Measurements from ENCODE around the gene EPHA2.
A peak's percentile ranks its signal among the peaks of the same experiment; 100 is the strongest.

EPHA2 gene

DNA sequence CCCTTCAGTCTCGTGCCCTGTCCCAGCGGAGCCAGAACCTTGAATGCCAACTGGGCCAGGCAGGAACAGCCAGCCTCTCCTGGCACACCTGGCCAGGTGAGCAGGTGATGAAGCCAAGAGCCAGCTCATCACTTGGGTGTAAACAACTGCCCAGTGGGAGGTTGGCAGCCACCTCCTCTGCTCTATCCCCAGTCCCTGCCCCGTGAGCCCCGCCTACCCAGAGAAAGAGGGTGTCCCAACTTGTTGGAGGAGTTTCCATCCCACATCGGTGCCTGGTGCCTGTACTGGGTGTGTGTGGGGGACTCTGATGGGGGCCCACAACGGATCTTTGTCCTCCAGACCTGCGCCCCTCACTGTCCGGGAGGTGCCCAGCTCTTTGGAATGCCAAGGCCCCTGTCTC is 64.6 kb downstream of the EPHA2 start:
- Mint-ChIP-seq H3K9me3 (no peaks in the 10 kb centered on the region), H3K27ac (no peak overlapping the region), H3K4me1 (peaks cover 8 to 21% of the 10 kb centered on the region in 2 donors), H3K36me3 (no peaks in the 10 kb centered on the region), H3K27me3 (peaks cover 40 to 46% of the 10 kb centered on the region in 2 donors), H3K4me3 (no peak overlapping the region)
- DNase-seq (no peak), ATAC-seq (replicated peaks) (no peak)

- ATAC-seq (replicated peaks) (peak; percentile 58 to 67), DNase-seq (no peak)
- no peaks in the 10 kb centered on the region for H3K9me3 Mint-ChIP-seq
- H3K27ac Mint-ChIP-seq = no peak overlapping the region
- peaks cover 8 to 21% of the 10 kb centered on the region in 2 donors for H3K4me1 Mint-ChIP-seq
- H3K27me3 Mint-ChIP-seq = peaks cover 33 to 36% of the 10 kb centered on the region in 2 donors
- no peak overlapping the region for H3K4me3 Mint-ChIP-seq
- H3K36me3 Mint-ChIP-seq = no peaks in the 10 kb centered on the region
Observed at GRCh38 chr1:16090076-16090826, 65.6 kb downstream of the EPHA2 start.

DNA sequence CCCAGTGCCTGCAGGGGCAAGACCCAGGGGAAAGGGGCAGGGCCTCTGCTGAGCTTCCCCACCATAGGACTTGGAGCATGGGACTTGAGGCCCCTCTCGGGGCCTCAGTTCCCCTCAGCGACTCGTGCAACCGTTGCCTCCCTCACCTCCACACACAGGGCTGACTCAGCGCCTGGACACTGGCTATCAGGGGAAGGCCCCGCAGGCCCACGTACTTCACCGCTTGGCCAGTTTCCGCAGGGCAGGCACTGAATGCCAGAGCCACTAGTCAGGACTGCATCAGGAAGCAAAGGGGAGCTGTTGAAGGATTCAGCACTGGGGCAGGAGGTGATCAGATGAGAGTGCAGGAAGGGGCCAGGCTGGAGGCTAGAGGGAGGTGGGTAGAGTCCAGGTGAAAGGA is 66.9 kb downstream of the EPHA2 start:
- no peak overlapping the region for H3K4me3 Mint-ChIP-seq
- ATAC-seq (replicated peaks) (no peak), DNase-seq (no peak)
- H3K27me3 Mint-ChIP-seq = peaks cover 26 to 29% of the 10 kb centered on the region in 2 donors
- H3K27ac Mint-ChIP-seq = no peak overlapping the region
- peaks cover 8 to 21% of the 10 kb centered on the region in 2 donors for H3K4me1 Mint-ChIP-seq
- no peaks in the 10 kb centered on the region for H3K9me3 Mint-ChIP-seq
- no peaks in the 10 kb centered on the region for H3K36me3 Mint-ChIP-seq

DNA sequence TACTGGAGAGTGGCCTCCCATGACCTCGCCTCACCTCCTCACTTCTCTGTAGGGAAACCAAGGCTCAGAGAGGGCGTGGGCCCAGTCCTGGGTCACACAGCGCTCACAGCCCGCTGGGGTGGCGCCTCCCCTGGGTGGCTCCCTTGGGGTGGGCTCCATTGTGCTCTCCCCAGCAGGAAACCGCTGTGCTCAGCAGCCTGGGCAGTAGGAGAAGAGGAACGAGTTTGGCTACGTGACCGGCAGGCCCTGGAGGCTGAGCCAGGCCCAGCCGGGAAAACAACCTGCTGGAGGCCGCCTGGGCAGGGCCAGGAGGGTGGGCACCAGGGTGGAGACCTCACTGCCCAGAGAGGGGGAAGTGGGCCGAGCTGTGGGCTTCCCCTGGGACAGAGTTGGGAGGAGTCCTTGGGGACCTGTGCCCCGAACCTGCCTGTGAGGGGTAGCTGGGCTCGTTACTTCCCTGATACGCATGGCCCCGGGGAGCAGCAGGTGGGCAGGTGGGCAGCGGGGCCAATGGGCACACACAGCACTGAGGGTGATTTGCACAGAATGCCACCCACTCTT is 67.4 kb downstream of the EPHA2 start:
- Mint-ChIP-seq H3K4me1 (peaks cover 8 to 21% of the 10 kb centered on the region in 2 donors), H3K36me3 (no peaks in the 10 kb centered on the region), H3K9me3 (no peaks in the 10 kb centered on the region), H3K27me3 (peaks cover 26 to 29% of the 10 kb centered on the region in 2 donors), H3K4me3 (no peak overlapping the region), H3K27ac (peak overlapping the region; percentile 59)
- no peak for DNase-seq
- ATAC-seq (replicated peaks) = no peak

DNA sequence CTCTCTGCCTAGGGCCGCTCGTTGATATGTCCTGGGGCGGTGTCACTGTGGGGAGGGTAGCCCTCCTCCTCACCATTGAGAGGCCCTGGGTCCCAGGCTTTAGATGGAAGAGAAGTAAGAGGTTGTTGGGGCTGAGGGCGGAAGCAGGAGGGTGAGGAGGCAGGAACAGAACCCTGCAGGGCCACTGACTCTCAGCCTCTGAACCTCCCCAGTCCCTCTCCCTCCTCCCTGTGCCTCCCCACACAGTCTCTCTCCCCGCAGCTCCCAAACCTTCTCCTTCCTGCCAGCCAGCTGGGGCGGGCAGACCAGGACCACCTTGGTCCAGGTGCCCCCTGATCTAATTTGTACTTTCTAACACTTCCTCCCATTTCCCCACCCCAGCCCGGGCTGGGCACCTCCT is 68.1 kb downstream of the EPHA2 start:
- DNase-seq = no peak
- Mint-ChIP-seq H3K36me3 (no peaks in the 10 kb centered on the region), H3K27me3 (peaks cover 26 to 29% of the 10 kb centered on the region in 2 donors), H3K4me1 (peaks cover 8 to 21% of the 10 kb centered on the region in 2 donors), H3K27ac (no peak overlapping the region), H3K9me3 (no peaks in the 10 kb centered on the region), H3K4me3 (no peak overlapping the region)
- no peak for ATAC-seq (replicated peaks)

GRCh38 chr1:16085522-16085921 is 70.3 kb downstream of the EPHA2 start:
- Mint-ChIP-seq H3K27ac (no peak overlapping the region), H3K36me3 (no peaks in the 10 kb centered on the region), H3K4me1 (peaks cover 8 to 21% of the 10 kb centered on the region in 2 donors), H3K27me3 (peaks cover 17 to 21% of the 10 kb centered on the region in 2 donors), H3K9me3 (no peaks in the 10 kb centered on the region), H3K4me3 (no peak overlapping the region)
- ATAC-seq (replicated peaks) (no peak), DNase-seq (no peak)

GRCh38 chr1:16083486-16083885 is 72.4 kb downstream of the EPHA2 start:
- no peaks in the 10 kb centered on the region for H3K36me3 Mint-ChIP-seq
- H3K9me3 Mint-ChIP-seq = no peaks in the 10 kb centered on the region
- no peak overlapping the region for H3K4me3 Mint-ChIP-seq
- DNase-seq = no peak
- H3K27ac Mint-ChIP-seq = no peak overlapping the region
- no peak for ATAC-seq (replicated peaks)
- peaks cover 10 to 16% of the 10 kb centered on the region in 2 donors for H3K4me1 Mint-ChIP-seq
- H3K27me3 Mint-ChIP-seq = peaks cover under 1 to 9% of the 10 kb centered on the region in 2 donors

DNA sequence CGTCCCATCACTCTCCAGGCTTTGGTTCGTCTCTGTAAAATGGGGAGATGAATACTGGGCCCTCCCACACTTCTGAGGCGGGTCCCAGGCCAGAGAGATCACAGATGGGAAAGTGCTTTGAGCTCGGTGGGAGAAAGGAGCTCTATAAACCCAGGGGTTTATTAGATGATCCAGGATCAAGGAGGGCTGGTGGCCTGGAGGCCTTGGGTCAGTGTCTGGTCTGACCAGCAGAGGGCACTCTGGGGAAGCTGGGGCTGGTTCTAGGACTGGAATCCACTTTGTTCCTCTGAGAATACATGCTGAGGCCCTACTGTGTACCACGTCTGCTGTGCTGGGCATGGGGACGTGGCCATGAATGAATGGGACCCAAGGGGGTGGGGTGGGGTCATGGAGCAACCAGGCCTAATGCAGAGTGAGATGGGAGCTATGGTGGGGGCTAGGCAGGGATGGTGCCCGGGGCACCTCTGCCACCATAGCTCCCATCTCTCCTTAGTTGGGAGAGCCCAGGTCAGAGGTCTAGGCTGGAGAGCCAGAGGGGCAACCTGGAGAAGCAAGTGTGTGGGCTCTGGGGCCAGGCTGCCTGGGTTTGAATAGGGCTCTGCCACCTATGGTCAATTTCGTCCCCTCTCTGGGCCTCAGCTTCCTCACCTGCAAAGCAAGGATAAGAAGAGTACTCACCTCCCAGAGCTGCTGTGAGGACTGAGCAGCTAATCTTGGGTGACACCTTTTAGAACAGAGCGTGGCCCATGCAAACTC is 73.4 kb downstream of the EPHA2 start:
- Mint-ChIP-seq H3K36me3 (no peaks in the 10 kb centered on the region), H3K4me1 (peaks cover 8 to 21% of the 10 kb centered on the region in 2 donors), H3K27ac (no peak overlapping the region), H3K27me3 (peaks cover 0 to 2% of the 10 kb centered on the region in 2 donors), H3K9me3 (no peaks in the 10 kb centered on the region), H3K4me3 (no peak overlapping the region)
- ATAC-seq (replicated peaks) (peak in 1 of 2 donors; percentile 21), DNase-seq (peak; percentile 33)

DNA sequence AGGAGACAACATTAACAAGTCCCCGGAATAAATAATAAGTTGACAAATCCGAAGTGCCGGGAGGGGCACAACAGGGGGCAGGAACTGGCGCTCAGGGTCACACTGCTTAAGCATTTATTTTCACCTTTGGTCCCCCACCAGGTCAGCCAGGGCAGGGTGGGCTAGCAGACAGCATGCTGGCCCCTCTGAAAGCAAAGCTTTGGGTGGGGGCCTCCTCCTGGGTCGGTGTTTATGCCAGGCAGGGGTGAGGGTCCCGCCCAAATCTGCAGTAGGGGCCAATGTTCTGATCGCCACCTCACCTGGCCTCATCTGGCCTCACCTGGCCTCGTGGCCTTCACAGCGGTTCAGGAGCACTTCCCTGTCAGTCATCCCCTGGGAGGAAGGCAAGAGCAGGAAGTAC is 74.2 kb downstream of the EPHA2 start:
- Mint-ChIP-seq H3K9me3 (no peaks in the 10 kb centered on the region), H3K36me3 (no peaks in the 10 kb centered on the region)

GRCh38 chr1:16080422-16081150 is 75.3 kb downstream of the EPHA2 start:
- Mint-ChIP-seq H3K27ac (no peak overlapping the region), H3K36me3 (no peaks in the 10 kb centered on the region), H3K4me1 (peaks cover 10 to 22% of the 10 kb centered on the region in 2 donors), H3K4me3 (no peak overlapping the region), H3K27me3 (peaks cover 7 to 13% of the 10 kb centered on the region in 2 donors), H3K9me3 (no peaks in the 10 kb centered on the region)
- DNase-seq (no peak), ATAC-seq (replicated peaks) (no peak)

More for the DNA sequence above, 74.2 kb downstream of the EPHA2 start:
- DNase-seq (no peak), ATAC-seq (replicated peaks) (no peak)
- Mint-ChIP-seq H3K4me3 (no peak overlapping the region), H3K4me1 (peaks cover 8 to 22% of the 10 kb centered on the region in 2 donors), H3K27ac (no peak overlapping the region), H3K27me3 (peaks cover 0 to 7% of the 10 kb centered on the region in 2 donors)

DNA sequence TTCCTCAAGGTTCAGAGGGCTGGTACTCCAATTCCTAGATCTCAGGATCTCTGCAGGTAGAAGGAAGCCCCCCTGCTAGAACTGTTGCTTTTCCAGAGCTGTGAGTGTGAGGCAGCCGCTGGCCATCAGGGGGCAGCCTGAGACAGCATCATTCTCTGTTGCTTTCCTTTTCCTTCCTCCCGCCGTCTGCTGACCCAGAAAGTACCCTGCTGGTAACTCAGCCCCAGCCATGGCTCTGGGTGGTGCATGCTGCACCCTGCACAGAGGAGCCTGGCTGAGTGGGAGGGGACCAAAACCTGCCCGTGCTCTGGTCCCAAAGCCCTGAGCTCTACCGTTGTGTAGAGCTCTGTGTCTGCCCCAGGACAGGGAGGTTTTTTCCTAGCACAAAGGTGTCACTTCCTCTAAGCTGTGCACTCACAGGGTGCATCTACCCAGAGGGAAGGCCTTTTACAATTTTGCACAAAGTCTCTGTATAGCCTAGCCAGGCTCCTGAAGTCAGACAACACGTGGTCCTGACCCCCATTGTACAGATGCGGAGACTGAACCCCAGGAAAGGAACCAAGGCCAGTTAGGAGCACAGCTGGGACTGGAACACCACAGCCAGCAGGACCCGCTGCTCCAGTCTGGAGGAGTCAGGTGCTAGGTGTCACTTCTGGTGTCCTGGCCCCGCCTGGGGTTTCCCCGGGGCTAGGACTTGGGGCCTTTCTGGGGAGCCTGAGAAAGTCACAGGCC is 76.8 kb downstream of the EPHA2 start:
- Mint-ChIP-seq H3K9me3 (no peaks in the 10 kb centered on the region), H3K36me3 (no peaks in the 10 kb centered on the region), H3K4me1 (peaks cover 17 to 29% of the 10 kb centered on the region in 2 donors), H3K27ac (peak overlapping the region; percentile 82), H3K27me3 (peaks cover 17 to 18% of the 10 kb centered on the region in 2 donors), H3K4me3 (peak overlapping the region; percentile 81 to 86)
- DNase-seq = peak; percentile 80
- ATAC-seq (replicated peaks) = peak; percentile 94 to 95

DNA sequence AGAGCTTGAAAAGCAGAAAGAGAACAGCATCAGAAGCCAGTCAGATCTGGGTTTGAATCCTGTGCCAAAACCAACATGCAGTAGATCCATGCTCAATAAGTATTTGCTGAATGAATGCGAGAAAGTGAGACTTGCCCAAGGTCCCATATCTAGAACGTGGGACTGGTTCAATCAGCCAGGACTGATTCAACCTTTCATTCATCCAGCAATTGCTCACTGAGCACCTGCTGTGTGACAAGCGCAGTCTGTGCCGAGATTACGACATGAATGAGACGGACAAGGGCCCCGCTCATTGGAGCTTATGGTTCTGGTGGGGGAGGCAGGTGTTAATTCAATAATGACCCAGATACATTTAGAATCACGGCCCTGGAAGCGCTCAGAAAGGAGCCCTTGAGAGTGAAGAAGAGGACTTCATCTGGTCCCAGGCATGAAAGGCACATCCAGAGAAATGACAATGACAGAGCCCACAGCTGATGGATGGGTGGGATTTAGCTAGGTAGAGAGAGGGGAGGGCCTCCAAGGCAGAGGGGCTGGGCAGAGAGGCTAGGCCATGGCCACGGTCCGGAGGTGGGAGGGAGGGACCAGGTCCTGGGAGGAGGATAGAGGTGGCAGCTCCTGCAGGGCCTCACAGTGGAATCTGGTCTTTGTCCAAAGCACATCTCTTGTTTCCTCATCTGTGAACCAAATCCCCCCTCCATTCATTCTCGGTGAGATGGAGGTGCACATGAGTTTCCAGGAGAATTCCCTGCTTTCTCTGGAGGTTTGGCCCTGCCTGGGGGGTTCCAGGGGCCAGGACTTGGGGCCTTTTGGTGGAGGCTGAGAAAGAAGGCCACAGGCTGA is 78.2 kb downstream of the EPHA2 start:
- no peaks in the 10 kb centered on the region for H3K36me3 Mint-ChIP-seq
- DNase-seq (no peak), ATAC-seq (replicated peaks) (no peak)
- H3K27ac Mint-ChIP-seq = peak overlapping the region; percentile 86
- H3K4me1 Mint-ChIP-seq = peaks cover 20 to 35% of the 10 kb centered on the region in 2 donors
- no peaks in the 10 kb centered on the region for H3K9me3 Mint-ChIP-seq
- H3K27me3 Mint-ChIP-seq = peaks cover 22 to 25% of the 10 kb centered on the region in 2 donors
- peak overlapping the region; percentile 31 to 59 for H3K4me3 Mint-ChIP-seq

- H3K27me3 Mint-ChIP-seq = peaks cover 26 to 33% of the 10 kb centered on the region in 2 donors
- no peaks in the 10 kb centered on the region for H3K36me3 Mint-ChIP-seq
- H3K27ac Mint-ChIP-seq = peak overlapping the region; percentile 86
- DNase-seq (no peak), ATAC-seq (replicated peaks) (no peak)
- H3K4me3 Mint-ChIP-seq = no peak overlapping the region
- H3K9me3 Mint-ChIP-seq = no peaks in the 10 kb centered on the region
- H3K4me1 Mint-ChIP-seq = peaks cover 23 to 43% of the 10 kb centered on the region in 2 donors
Observed at GRCh38 chr1:16076865-16077238, 79.0 kb downstream of the EPHA2 start.
